NAMALWA (cell line): ENCODE measurements around the gene ACIN1.
A peak's percentile ranks its signal among the peaks of the same experiment; 100 is the strongest.

Experiments used
- DNase-seq: peaks from one replicate; pipeline ENCODE4 v3.0.0-alpha.2; 2015; ENCODE audit warnings: low spot score

Gene ACIN1

GRCh38 chr14:23057757-23058653 lies 36.9 kb downstream of the ACIN1 start:
- peak; percentile 90 for DNase-seq

GRCh38 chr14:23056956-23057756 lies 37.8 kb downstream of the ACIN1 start, which contains the start of gene CDH24:
CDH24 (minus strand) TSS chr14:23057520; CDS start chr14:23055733, 1,787 bp downstream.
- DNase-seq, result peak; percentile 71

GRCh38 chr14:23056145-23056955 lies 38.6 kb downstream of the ACIN1 start:
- peak; percentile 86 for DNase-seq

- no peak for DNase-seq
These were observed 39.3 kb downstream of the ACIN1 start for GRCh38 chr14:23055621-23056144.

GRCh38 chr14:23055147-23055550 lies 39.8 kb downstream of the ACIN1 start:
- no peak for DNase-seq

GRCh38 chr14:23054000-23054811 lies 40.7 kb downstream of the ACIN1 start:
- DNase-seq, result peak; percentile 38

- no peak for DNase-seq
These were observed 41.5 kb downstream of the ACIN1 start for GRCh38 chr14:23053426-23053825.

GRCh38 chr14:23052671-23053070 lies 42.3 kb downstream of the ACIN1 start:
- DNase-seq, result no peak

GRCh38 chr14:23052182-23052623 lies 42.7 kb downstream of the ACIN1 start:
- no peak for DNase-seq

- no peak for DNase-seq
These were observed 43.5 kb downstream of the ACIN1 start for GRCh38 chr14:23051141-23052057.

- DNase-seq, result no peak
These were observed 45.9 kb downstream of the ACIN1 start for GRCh38 chr14:23049011-23049410.

GRCh38 chr14:23047751-23048693 lies 46.9 kb downstream of the ACIN1 start:
- no peak for DNase-seq

- no peak for DNase-seq
These were observed 47.8 kb downstream of the ACIN1 start for GRCh38 chr14:23047034-23047634.

GRCh38 chr14:23045419-23046357 lies 49.2 kb downstream of the ACIN1 start:
- DNase-seq, result no peak

GRCh38 chr14:23044840-23045239 lies 50.1 kb downstream of the ACIN1 start:
- DNase-seq, result no peak

- no peak for DNase-seq
These were observed 51.2 kb downstream of the ACIN1 start for GRCh38 chr14:23043754-23044153.

- DNase-seq, result no peak
These were observed 51.8 kb downstream of the ACIN1 start for GRCh38 chr14:23043145-23043544.
